Kidney (tissue), 14 donors: ENCODE results near the gene CIAO3. TPM values are rescaled to one million over a fixed set of nuclear protein-coding genes. Genes with fewer than 3 reads are reported as not detected.
A peak's percentile ranks its signal among the peaks of the same experiment; 100 is the strongest.

Experiments
- DNase-seq, 5 donors: peaks; one replicate each; pipeline ENCODE4 v3.0.0-alpha.2; 2013 to 2020
- FAIRE-seq: peaks from 2 replicates; lab custom pipeline; 2012; peaks lifted over from hg19 to GRCh38; lab: Jason Lieb, UNC
- H3K27ac ChIP-seq, 2 donors: one replicate each; pipeline ENCODE4 v1.7.0; 2013; ENCODE audit warnings: low read depth in 2 of 2, low read length in 2 of 2, inconsistent platforms in 1 of 2
- H3K27me3 ChIP-seq: one replicate; pipeline ENCODE4 v1.7.1; 2013; ENCODE audit warnings: low read length, inconsistent platforms; ENCODE audit not compliant: control insufficient read depth, insufficient read depth
- H3K36me3 ChIP-seq, 3 donors: one replicate each; pipeline versions ENCODE4 v1.7.0 to v1.7.1; 2013; ENCODE audit warnings: low read length in 3 of 3, control low read depth in 1 of 3, inconsistent platforms in 1 of 3; ENCODE audit not compliant: insufficient read depth in 3 of 3, control insufficient read depth in 2 of 3
- H3K4me1 ChIP-seq, 3 donors: one replicate each; pipeline versions ENCODE4 v1.7.0 to v1.7.1; 2013; ENCODE audit warnings: low read length in 3 of 3, inconsistent platforms in 1 of 3, low read depth in 1 of 3; ENCODE audit not compliant: control insufficient read depth in 2 of 3, insufficient read depth in 2 of 3
- H3K4me3 ChIP-seq, 3 donors: one replicate each; pipeline versions ENCODE4 v1.7.0 to v1.8.1; 2013; ENCODE audit warnings: low read length in 3 of 3, control low read depth in 1 of 3, inconsistent platforms in 1 of 3
- H3K9ac ChIP-seq, 3 donors: one replicate each; pipeline versions ENCODE4 v1.7.0 to v1.7.1; 2013; ENCODE audit warnings: low read length in 3 of 3, control low read depth in 1 of 3, inconsistent platforms in 1 of 3
- H3K9me3 ChIP-seq, 3 donors: one replicate each; pipeline versions ENCODE4 v1.7.0 to v1.7.1; 2013; ENCODE audit warnings: low read length in 3 of 3, control low read depth in 1 of 3, inconsistent platforms in 1 of 3; ENCODE audit not compliant: control insufficient read depth in 2 of 3, insufficient read depth in 1 of 3
- intact Hi-C: fragments of 100-400 bp; cut with DNase I; formaldehyde crosslinking; loops from one replicate; pipeline ENCODE4 v1.11.1; 2022
- polyA plus RNA-seq: library from polyadenylated mRNA; stranded (reverse); fragments of 350-450 nt; fragmentation: Illumina TruSeq; extraction: RNeasy Lipid Tissue Mini Kit (QIAGEN cat#74804); gene quantifications from one replicate; pipeline ENCODE4 v1.2.3, GENCODE V29; 2014; ENCODE audit warnings: low read depth, low replicate concordance; ENCODE audit not compliant: insufficient read depth
- total RNA-seq: library from RNA; stranded (reverse); fragmentation: NEBNext Ultra II Directional; extraction: Animal tissue kit (Norgen Biotek cat#: 25700); gene quantifications from one replicate; pipeline ENCODE4 v1.2.1, GENCODE V29; 2021
- TF ChIP-seq, protein P1 (sequence below): IDR thresholded peaks from 3 replicates; pipeline ENCODE4 v1.5.1; 2012; ENCODE audit warnings: mild to moderate bottlenecking, moderate library complexity, borderline replicate concordance; ENCODE audit not compliant: insufficient read depth; ENCODE audit errors: extremely low read depth
- donor health status: control.
- donor health status: control.
- donor health status: control.
- donor health status: control.
- donor health status: control.
- donor health status: DM: yes; HTN: yes; CAD: no.
- donor health status: Normal renal cell carcinoma (clear cell type).

CIAO3 gene
- total and polyA plus RNA-seq, 2 donors from 2014 or later, result 36.8 to 37.7 TPM

DNA sequence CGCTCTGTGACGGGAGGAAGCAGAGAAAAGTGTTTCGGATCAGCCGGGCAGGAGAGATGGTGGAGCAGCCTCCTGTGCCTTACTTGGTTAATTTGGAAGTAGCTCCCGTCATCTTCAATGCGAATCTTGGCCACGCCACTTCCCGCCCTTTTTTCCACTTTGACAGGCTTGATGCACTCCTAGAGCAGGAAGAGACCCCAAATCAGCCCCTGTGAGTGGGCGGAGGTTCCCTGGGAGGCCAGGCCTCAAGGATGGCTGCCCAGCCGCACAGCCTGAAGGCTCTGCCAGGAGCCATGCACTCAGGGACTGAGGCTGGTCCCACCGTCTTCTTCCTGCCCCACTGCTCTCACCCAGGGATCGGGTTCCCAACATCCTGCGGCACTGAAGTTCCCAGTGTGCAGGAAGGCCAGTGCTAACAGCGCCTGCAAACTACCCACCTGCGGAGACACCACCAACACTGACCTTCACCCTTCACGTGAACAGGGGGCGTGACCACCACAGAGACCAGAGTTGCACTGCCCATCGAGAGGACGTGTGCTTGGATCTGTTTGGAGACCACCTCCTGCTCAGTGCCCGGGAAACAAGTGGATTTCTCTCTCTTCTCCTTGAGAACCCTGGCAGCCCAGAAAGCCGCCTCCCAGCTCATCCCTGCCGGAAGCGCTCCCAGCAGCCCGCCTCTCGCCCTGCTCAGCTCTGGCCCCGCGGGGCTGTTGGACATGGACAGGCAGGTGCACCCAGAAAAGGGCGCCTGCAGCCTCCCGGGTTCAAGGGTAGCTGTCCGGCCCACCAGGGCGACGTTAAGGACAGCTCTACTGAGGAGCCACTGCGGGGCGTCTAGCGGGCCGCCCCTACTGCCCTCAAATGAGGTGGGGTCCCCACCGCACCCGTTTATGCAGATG, 988 bp downstream of the CIAO3 start:
- TF ChIP-seq, protein P1, sequence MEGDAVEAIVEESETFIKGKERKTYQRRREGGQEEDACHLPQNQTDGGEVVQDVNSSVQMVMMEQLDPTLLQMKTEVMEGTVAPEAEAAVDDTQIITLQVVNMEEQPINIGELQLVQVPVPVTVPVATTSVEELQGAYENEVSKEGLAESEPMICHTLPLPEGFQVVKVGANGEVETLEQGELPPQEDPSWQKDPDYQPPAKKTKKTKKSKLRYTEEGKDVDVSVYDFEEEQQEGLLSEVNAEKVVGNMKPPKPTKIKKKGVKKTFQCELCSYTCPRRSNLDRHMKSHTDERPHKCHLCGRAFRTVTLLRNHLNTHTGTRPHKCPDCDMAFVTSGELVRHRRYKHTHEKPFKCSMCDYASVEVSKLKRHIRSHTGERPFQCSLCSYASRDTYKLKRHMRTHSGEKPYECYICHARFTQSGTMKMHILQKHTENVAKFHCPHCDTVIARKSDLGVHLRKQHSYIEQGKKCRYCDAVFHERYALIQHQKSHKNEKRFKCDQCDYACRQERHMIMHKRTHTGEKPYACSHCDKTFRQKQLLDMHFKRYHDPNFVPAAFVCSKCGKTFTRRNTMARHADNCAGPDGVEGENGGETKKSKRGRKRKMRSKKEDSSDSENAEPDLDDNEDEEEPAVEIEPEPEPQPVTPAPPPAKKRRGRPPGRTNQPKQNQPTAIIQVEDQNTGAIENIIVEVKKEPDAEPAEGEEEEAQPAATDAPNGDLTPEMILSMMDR, result no peak
- H3K27ac ChIP-seq, result no peak overlapping the region
- FAIRE-seq (no peak), DNase-seq (peak in 1 of 5 donors; percentile 67)
- peaks cover 0 to 3% (median 0%) of the 10 kb centered on the region in 3 donors for H3K36me3 ChIP-seq
- no peaks in the 10 kb centered on the region for H3K27me3 ChIP-seq
- H3K4me1 ChIP-seq, result peaks cover 0 to 11% (median 0%) of the 10 kb centered on the region in 3 donors
- H3K9me3 ChIP-seq, result no peaks in the 10 kb centered on the region
- peak overlapping the region; percentile 12 to 72 (median 65) for H3K4me3 ChIP-seq
- intact Hi-C loops, result no loop called here
- H3K9ac ChIP-seq, result peak overlapping the region in 2 of 3 donors; percentile 8 to 77

DNA sequence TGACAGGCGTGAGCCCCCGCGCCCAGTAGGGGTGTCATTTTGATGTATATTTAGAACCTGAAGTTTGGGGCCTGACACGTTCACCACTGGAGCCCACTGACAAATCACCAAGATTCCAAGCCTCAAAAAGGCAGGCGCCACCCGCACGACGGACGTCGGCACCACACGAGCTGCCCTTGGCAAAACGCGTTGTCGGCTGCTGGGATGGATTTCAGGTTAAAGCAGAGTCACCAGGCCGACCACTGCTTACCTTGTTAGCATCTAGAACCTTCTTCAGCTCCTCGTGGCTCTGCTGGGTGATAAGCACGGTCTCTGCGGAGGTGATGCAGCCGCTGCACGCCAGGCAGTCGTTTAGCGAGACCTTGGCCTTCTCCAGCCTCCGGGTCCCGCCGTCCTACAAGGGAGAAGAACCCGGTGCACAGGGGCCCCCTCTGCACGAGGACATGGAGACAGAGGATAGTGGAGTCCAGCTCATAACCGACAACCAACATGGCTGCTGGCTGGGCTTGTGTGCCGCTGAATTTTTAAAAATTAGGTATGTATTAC, 3.8 kb downstream of the CIAO3 start:
- no peaks in the 10 kb centered on the region for H3K9me3 ChIP-seq
- peaks cover 0 to 11% (median 0%) of the 10 kb centered on the region in 3 donors for H3K4me1 ChIP-seq
- H3K36me3 ChIP-seq, result peaks cover 0 to 3% (median 0%) of the 10 kb centered on the region in 3 donors
- no peak overlapping the region for H3K9ac ChIP-seq
- FAIRE-seq, result no peak
- intact Hi-C loops, result no loop called here
- no peak overlapping the region for H3K27ac ChIP-seq
- no peak overlapping the region for H3K4me3 ChIP-seq
- H3K27me3 ChIP-seq, result no peaks in the 10 kb centered on the region
- TF ChIP-seq, protein P1, result no peak
- no peak for DNase-seq

DNA sequence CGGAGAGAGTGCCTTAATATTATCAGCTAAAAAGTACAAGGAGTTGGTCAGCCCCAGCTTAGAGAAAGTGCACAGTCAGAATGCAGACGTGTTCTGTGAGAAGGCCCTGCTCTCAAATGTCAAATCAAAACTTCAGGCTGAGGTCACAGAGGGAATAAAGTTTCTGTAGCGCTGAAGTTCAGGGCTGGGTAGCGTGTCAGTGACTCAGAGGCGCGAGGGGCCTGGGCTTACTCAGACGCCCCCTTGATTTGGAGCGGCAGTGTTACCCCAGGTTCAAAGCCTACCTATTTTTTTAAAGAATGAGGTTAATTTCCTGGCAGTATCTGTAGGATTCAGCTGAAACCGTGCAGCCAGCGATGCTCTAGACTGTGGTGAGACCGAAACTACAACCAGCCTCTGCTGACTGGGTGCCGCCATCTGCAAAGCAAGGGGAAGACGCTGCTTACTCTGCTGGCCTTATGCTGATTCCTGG, 4.8 kb downstream of the CIAO3 start:
- H3K27me3 ChIP-seq, result no peaks in the 10 kb centered on the region
- no peak overlapping the region for H3K9ac ChIP-seq
- intact Hi-C loops, result no loop called here
- DNase-seq (no peak), FAIRE-seq (no peak)
- no peaks in the 10 kb centered on the region for H3K9me3 ChIP-seq
- peaks cover 0 to 9% (median 0%) of the 10 kb centered on the region in 3 donors for H3K4me1 ChIP-seq
- H3K27ac ChIP-seq, result no peak overlapping the region
- peaks cover 0 to 3% (median 0%) of the 10 kb centered on the region in 3 donors for H3K36me3 ChIP-seq
- no peak overlapping the region for H3K4me3 ChIP-seq
- TF ChIP-seq, protein P1, result no peak
